ENCODE results near the gene SPIRE2.
"Not testable (repeated sequence)": the region's sequence is repeated elsewhere in the genome, so short reads cannot be mapped to it uniquely, and the experiment has no call there.

- not testable (repeated sequence) for TF ChIP-seq CTCF, POLR2A (IDR thresholded peaks at IDR 0.05)
Observed at GRCh38 chr16:89914642-89915285, 86.5 kb downstream of the SPIRE2 start.
